HepG2 (cell line): ENCODE results near the gene CEP78. TPM values are rescaled to one million over a fixed set of nuclear protein-coding genes. Genes with fewer than 3 reads are reported as not detected.
A peak's percentile ranks its signal among the peaks of the same experiment; 100 is the strongest.

Experiments used
- ATAC-seq: fragments of 200-7000 bp; cut with Tn5 transposase; 3 replicates; pipeline ENCODE4 v1.9.1; 2020; ENCODE audit warnings: mild to moderate bottlenecking, moderate library complexity
- BruUV-seq: library from RNA; stranded (reverse); fragments of 400-500 nt; replicated peaks from 2 replicates; lab custom pipeline; 2021; lab: Mats Ljungman, UMichigan
- CTCF ChIA-PET: fragments of 300-600 bp; formaldehyde crosslinking; extraction: SDS; loops from one replicate; lab custom pipeline; 2021; ENCODE audit warnings: low total read pairs, inconsistent platforms, low intra/inter-chr PET ratio; lab: Yijun Ruan, JAX
- POLR2A ChIA-PET: fragments of 350-600 bp; sonication (Branson Sonifier 250); formaldehyde crosslinking; loops from one replicate; lab custom pipeline; 2020; ENCODE audit warnings: antibody characterized with exemption, inconsistent platforms; lab: Yijun Ruan, JAX
- DNase-seq: peaks from one replicate; pipeline ENCODE4 v3.0.0-alpha.2; 2015; ENCODE audit warnings: low spot score
- FAIRE-seq: peaks from 3 replicates; lab custom pipeline; 2011; peaks lifted over from hg19 to GRCh38; lab: Jason Lieb, UNC
- H2AFZ ChIP-seq: one replicate; pipeline ENCODE4 v1.6.1; 2011; ENCODE audit warnings: low read length, inconsistent platforms
- H3K27ac ChIP-seq: fragments of 300-600 bp; 3 replicates; pipeline ENCODE4 v1.8.0; 2011; ENCODE audit warnings: mixed run types, mild to moderate bottlenecking, mixed read lengths, low read length, inconsistent platforms; ENCODE audit not compliant: insufficient read depth; ENCODE audit errors: extremely low read length
- H3K27me3 ChIP-seq, 2 experiments: fragments of 200-600 bp in 1 of 2; 2 replicates in 1 of 2; 3 replicates in 1 of 2; pipeline versions ENCODE4 v1.6.0 to v1.8.0; 2011; ENCODE audit warnings: low read length in 2 of 2, mild to moderate bottlenecking in 2 of 2, moderate library complexity in 2 of 2, inconsistent platforms in 1 of 2; ENCODE audit not compliant: insufficient read depth in 2 of 2, control insufficient read depth in 1 of 2
- H3K36me3 ChIP-seq, 2 experiments: fragments of 200-600 bp in 1 of 2; replicated peaks in 1 of 2; 2 replicates in 1 of 2; 3 replicates in 1 of 2; pipeline versions ENCODE4 v1.5.1 to v1.8.0; 2011; ENCODE audit warnings: low read length in 2 of 2, inconsistent platforms in 1 of 2; ENCODE audit not compliant: insufficient read depth in 2 of 2, control insufficient read depth in 1 of 2
- H3K4me1 ChIP-seq: 2 replicates; pipeline ENCODE4 v1.5.1; 2012; ENCODE audit warnings: low read length, inconsistent platforms; ENCODE audit not compliant: insufficient read depth
- H3K4me2 ChIP-seq: 2 replicates; pipeline ENCODE4 v1.6.0; 2011; ENCODE audit warnings: low read depth, low read length, inconsistent platforms
- H3K4me3 ChIP-seq, 3 experiments: fragments of 200-600 bp in 1 of 3; sonication (generic), shearing (Covaris generic) in 1 of 3; replicated peaks in 1 of 3; 2 replicates each; pipeline ENCODE4 v1.5.1; 2011 to 2016; ENCODE audit warnings: low read length in 3 of 3, inconsistent platforms in 2 of 3, low read depth in 2 of 3, mild to moderate bottlenecking in 2 of 3, control low read depth in 1 of 3, mixed read lengths in 1 of 3; ENCODE audit not compliant: insufficient read depth in 1 of 3
- H3K79me2 ChIP-seq: one replicate; pipeline ENCODE4 v1.6.1; 2011; ENCODE audit warnings: low read length, inconsistent platforms; ENCODE audit not compliant: insufficient read depth
- H3K9ac ChIP-seq: 2 replicates; pipeline ENCODE4 v1.6.0; 2011; ENCODE audit warnings: mild to moderate bottlenecking, low read depth, low read length, inconsistent platforms; ENCODE audit not compliant: insufficient read depth
- H3K9me3 ChIP-seq: 2 replicates; pipeline ENCODE4 v1.5.1; 2012; ENCODE audit warnings: mild to moderate bottlenecking, low read length
- H4K20me1 ChIP-seq: 2 replicates; pipeline ENCODE4 v1.6.0; 2011; ENCODE audit warnings: inconsistent platforms, mild to moderate bottlenecking, low read length, moderate library complexity; ENCODE audit not compliant: insufficient read depth
- ATF6 ChIP-seq: sonication (generic); formaldehyde crosslinking; conservative IDR thresholded peaks from 2 replicates; pipeline ENCODE4 v1.4.0; 2020; ENCODE audit warnings: missing genetic modification reagents
- CEBPG ChIP-seq: IDR thresholded peaks from 2 replicates; pipeline ENCODE4 v1.6.1; 2016
- CREB3 ChIP-seq: sonication (generic); formaldehyde crosslinking; IDR thresholded peaks from 2 replicates; pipeline ENCODE4 v1.5.0; 2020; ENCODE audit warnings: missing genetic modification reagents
- KLF16 ChIP-seq, 2 experiments: sonication (generic) in 1 of 2; formaldehyde crosslinking in 1 of 2; IDR thresholded peaks; 2 replicates each; pipeline versions ENCODE4 v1.6.1 to v1.8.0; 2016 to 2023; ENCODE audit warnings: missing genetic modification reagents in 2 of 2, missing compliant biosample characterization in 1 of 2
- KLF6 ChIP-seq: IDR thresholded peaks from 2 replicates; pipeline ENCODE4 v1.8.0; 2016; ENCODE audit warnings: missing biosample characterization, missing genetic modification reagents
- PAF1 ChIP-seq: IDR thresholded peaks from 2 replicates; pipeline ENCODE4 v1.6.1; 2016; ENCODE audit warnings: missing genetic modification reagents, missing compliant biosample characterization
- PHF5A ChIP-seq: IDR thresholded peaks from one replicate; pipeline ENCODE4 v1.6.1; 2018; ENCODE audit warnings: low read depth, missing genetic modification reagents; ENCODE audit not compliant: unreplicated experiment
- SMAD1 ChIP-seq: sonication (generic); formaldehyde crosslinking; IDR thresholded peaks from 2 replicates; pipeline ENCODE4 v1.4.0; 2020; ENCODE audit warnings: missing genetic modification reagents, low read depth, mild to moderate bottlenecking, borderline replicate concordance
- SMARCC2 ChIP-seq: fragments of 450-650 bp; IDR thresholded peaks from 2 replicates; pipeline ENCODE4 v1.6.1; 2017; ENCODE audit warnings: antibody characterized with exemption, mild to moderate bottlenecking
- THYN1 ChIP-seq: sonication (generic); formaldehyde crosslinking; IDR thresholded peaks from 2 replicates; pipeline ENCODE4 v1.8.1; 2023; ENCODE audit warnings: low read depth, mild to moderate bottlenecking, moderate library complexity, missing genetic modification reagents, borderline replicate concordance
- ZBTB7B ChIP-seq: sonication (generic); formaldehyde crosslinking; IDR thresholded peaks from 2 replicates; pipeline ENCODE4 v1.4.0; 2020; ENCODE audit warnings: missing genetic modification reagents
- WGBS: methylation state at CpG from one replicate; pipeline ENCODE4 v1.1.6; 2017; ENCODE audit warnings: low lambda C conversion rate; 5-methylcytosine and 5-hydroxymethylcytosine counted together
- in situ Hi-C: cut with HindIII; loops from 2 replicates; pipeline ENCODE4 v1.10.0; 2017; ENCODE audit warnings: low pct_unique_long_range_greater_than_20kb; ENCODE audit not compliant: extremely low pct_ligation_motif_present
- intact Hi-C: fragments of 100-400 bp; cut with micrococcal nuclease; formaldehyde crosslinking; loops from one replicate; pipeline ENCODE4 v1.10.0; 2022; ENCODE audit not compliant: unreplicated experiment
- polyA plus RNA-seq, 8 experiments: library from polyadenylated mRNA; depleted of rRNA in 3 of 8; stranded (reverse) in 7 of 8; unstranded in 1 of 8; fragments of >200 nt; fragmentation: Illumina TruSeq in 4 of 8; extraction: Trizol in 4 of 8; gene quantifications; 2 replicates each; pipeline versions ENCODE4 v1.2.1 to v1.2.3, GENCODE V29; 2011 to 2016; ENCODE audit warnings: low read depth in 4 of 8, missing spikeins in 1 of 8, mixed read lengths in 1 of 8; ENCODE audit not compliant: insufficient read depth in 1 of 8
- total RNA-seq, 5 experiments: library from RNA; depleted of rRNA; stranded (reverse); fragments of >200 nt; fragmentation: Illumina TruSeq; extraction: Trizol; gene quantifications; 2 replicates each; pipeline ENCODE4 v1.2.3, GENCODE V29; 2016; ENCODE audit warnings: low read depth in 1 of 5
- TF ChIP-seq, protein P1 (sequence below): sonication (generic); formaldehyde crosslinking; IDR thresholded peaks from 2 replicates; pipeline ENCODE4 v1.4.0; 2020; ENCODE audit warnings: missing genetic modification reagents
- TF ChIP-seq, protein P2 (sequence below): sonication (generic); formaldehyde crosslinking; IDR thresholded peaks from 2 replicates; pipeline ENCODE4 v1.8.0; 2022; ENCODE audit warnings: missing genetic modification reagents, mild to moderate bottlenecking, borderline replicate concordance

The CEP78 gene
- total and polyA plus RNA-seq, 2 of the 13 experiments (the other 11 are each of a cell fraction or from before 2014, with no cell fraction given), result 5.1 to 30.8 TPM

DNA sequence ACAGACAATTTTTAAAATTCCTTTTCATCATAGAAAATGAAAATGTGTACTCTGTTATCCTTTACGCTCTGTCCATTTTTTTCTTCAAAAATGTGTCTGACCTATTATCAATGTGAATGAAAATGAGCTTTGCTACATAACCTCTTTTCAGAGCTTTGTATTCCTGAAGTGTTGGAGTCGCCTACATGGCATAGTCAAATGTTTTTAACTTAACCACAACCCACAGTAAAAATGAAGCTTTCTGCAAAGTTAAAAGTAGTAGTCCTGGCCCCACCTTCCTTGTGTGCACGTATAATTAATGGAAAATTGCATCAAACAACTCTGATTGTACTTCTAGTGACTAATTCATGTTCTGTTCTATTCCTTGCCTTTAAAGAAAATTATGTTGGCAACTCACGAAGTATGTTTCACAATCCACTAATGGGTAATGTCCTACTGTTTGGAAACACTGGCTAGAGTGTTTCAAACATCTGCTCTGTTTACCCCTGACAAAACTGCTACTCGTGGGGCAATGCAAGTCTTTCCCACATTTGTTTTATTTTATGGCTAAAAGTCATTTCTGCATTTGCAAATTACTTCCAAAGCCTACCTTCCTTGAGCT, 42.4 kb downstream of the CEP78 start:
- WGBS, result 28% methylated on average over 5 of the region's 5 CpGs
- ChIA-PET POLR2A (interaction anchor here (1.1 to 6.9 kb wide), 2 partner anchors 9 to 18 kb away, joined by 3 to 114 read pairs; partner anchors contain the start of gene PSAT1), CTCF (interaction anchor here (1.1 kb wide), 1 partner anchor 18 kb away, joined by 3 read pairs; no protein-coding TSS in a partner anchor)
- no TSS peak for BruUV-seq
- Histone ChIP-seq H3K4me3 (peak overlapping the region in 2 of 3 experiments; percentile 19 to 25; a peak in 2 of 6 replicates), H3K27ac (peak overlapping the region; percentile 77), H3K9me3 (no peaks in the 10 kb centered on the region), H3K36me3 (no peaks in the 10 kb centered on the region), H3K4me2 (peak overlapping the region; percentile 59), H3K27me3 (no peaks in the 10 kb centered on the region), H3K4me1 (peaks cover 43% of the 10 kb centered on the region), H3K9ac (peak overlapping the region; percentile 33), H4K20me1 (no peaks in the 10 kb centered on the region), H2AFZ (peak overlapping the region; percentile 29), H3K79me2 (no peaks in the 10 kb centered on the region)
- ATAC-seq (peak; percentile 82), FAIRE-seq (peak; percentile 76), DNase-seq (peak; percentile 71)
- in situ Hi-C loops, result no loop called here
- intact Hi-C loops, result loop anchor here (2.0 to 5.0 kb wide), 2 partner anchors 17 to 49 kb away; no protein-coding TSS in a partner anchor
- TF ChIP-seq KLF6 (0 out of 2 replicates have a peak, but pooled peaks have one; percentile 26), PAF1 (no peak), CEBPG (CRISPR knock-in tag) (peak; percentile 75), SMARCC2 (no peak), ZBTB7B (CRISPR knock-in tag) (no peak), THYN1 (CRISPR knock-in tag) (no peak), CREB3 (CRISPR knock-in tag) (no peak), SMAD1 (CRISPR knock-in tag) (no peak), PHF5A (CRISPR knock-in tag) (no peak), KLF16 (CRISPR knock-in tag; IDR thresholded peaks at IDR 0.05) (0 out of 4 replicates have a peak, but pooled peaks of 1 of the 2 experiments have one; percentile 15), ATF6 (CRISPR knock-in tag) (no peak)
- TF ChIP-seq, protein P1, sequence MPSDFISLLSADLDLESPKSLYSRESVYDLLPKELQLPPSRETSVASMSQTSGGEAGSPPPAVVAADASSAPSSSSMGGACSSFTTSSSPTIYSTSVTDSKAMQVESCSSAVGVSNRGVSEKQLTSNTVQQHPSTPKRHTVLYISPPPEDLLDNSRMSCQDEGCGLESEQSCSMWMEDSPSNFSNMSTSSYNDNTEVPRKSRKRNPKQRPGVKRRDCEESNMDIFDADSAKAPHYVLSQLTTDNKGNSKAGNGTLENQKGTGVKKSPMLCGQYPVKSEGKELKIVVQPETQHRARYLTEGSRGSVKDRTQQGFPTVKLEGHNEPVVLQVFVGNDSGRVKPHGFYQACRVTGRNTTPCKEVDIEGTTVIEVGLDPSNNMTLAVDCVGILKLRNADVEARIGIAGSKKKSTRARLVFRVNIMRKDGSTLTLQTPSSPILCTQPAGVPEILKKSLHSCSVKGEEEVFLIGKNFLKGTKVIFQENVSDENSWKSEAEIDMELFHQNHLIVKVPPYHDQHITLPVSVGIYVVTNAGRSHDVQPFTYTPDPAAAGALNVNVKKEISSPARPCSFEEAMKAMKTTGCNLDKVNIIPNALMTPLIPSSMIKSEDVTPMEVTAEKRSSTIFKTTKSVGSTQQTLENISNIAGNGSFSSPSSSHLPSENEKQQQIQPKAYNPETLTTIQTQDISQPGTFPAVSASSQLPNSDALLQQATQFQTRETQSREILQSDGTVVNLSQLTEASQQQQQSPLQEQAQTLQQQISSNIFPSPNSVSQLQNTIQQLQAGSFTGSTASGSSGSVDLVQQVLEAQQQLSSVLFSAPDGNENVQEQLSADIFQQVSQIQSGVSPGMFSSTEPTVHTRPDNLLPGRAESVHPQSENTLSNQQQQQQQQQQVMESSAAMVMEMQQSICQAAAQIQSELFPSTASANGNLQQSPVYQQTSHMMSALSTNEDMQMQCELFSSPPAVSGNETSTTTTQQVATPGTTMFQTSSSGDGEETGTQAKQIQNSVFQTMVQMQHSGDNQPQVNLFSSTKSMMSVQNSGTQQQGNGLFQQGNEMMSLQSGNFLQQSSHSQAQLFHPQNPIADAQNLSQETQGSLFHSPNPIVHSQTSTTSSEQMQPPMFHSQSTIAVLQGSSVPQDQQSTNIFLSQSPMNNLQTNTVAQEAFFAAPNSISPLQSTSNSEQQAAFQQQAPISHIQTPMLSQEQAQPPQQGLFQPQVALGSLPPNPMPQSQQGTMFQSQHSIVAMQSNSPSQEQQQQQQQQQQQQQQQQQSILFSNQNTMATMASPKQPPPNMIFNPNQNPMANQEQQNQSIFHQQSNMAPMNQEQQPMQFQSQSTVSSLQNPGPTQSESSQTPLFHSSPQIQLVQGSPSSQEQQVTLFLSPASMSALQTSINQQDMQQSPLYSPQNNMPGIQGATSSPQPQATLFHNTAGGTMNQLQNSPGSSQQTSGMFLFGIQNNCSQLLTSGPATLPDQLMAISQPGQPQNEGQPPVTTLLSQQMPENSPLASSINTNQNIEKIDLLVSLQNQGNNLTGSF (CRISPR knock-in tag), result no peak
- TF ChIP-seq, protein P2, sequence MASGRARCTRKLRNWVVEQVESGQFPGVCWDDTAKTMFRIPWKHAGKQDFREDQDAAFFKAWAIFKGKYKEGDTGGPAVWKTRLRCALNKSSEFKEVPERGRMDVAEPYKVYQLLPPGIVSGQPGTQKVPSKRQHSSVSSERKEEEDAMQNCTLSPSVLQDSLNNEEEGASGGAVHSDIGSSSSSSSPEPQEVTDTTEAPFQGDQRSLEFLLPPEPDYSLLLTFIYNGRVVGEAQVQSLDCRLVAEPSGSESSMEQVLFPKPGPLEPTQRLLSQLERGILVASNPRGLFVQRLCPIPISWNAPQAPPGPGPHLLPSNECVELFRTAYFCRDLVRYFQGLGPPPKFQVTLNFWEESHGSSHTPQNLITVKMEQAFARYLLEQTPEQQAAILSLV (CRISPR knock-in tag), result no peak
